GM12874 (cell line): ENCODE data around the gene IFT52.

Experiments
- CTCF ChIP-seq: IDR thresholded peaks from 2 replicates; pipeline ENCODE4 v1.5.1; 2011; ENCODE audit warnings: low read depth, mild to moderate bottlenecking, control low read depth, low read length, moderate library complexity; ENCODE audit not compliant: insufficient read depth

The IFT52 gene

GRCh38 chr20:43658723-43659419 lies 68.1 kb downstream of the IFT52 start:
- peak; percentile 31; the same call in 1 of the 2 replicates for TF ChIP-seq CTCF

GRCh38 chr20:43662943-43663655 lies 72.4 kb downstream of the IFT52 start:
- TF ChIP-seq CTCF = no peak

GRCh38 chr20:43665466-43666176 lies 74.9 kb downstream of the IFT52 start:
- TF ChIP-seq CTCF = no peak

DNA sequence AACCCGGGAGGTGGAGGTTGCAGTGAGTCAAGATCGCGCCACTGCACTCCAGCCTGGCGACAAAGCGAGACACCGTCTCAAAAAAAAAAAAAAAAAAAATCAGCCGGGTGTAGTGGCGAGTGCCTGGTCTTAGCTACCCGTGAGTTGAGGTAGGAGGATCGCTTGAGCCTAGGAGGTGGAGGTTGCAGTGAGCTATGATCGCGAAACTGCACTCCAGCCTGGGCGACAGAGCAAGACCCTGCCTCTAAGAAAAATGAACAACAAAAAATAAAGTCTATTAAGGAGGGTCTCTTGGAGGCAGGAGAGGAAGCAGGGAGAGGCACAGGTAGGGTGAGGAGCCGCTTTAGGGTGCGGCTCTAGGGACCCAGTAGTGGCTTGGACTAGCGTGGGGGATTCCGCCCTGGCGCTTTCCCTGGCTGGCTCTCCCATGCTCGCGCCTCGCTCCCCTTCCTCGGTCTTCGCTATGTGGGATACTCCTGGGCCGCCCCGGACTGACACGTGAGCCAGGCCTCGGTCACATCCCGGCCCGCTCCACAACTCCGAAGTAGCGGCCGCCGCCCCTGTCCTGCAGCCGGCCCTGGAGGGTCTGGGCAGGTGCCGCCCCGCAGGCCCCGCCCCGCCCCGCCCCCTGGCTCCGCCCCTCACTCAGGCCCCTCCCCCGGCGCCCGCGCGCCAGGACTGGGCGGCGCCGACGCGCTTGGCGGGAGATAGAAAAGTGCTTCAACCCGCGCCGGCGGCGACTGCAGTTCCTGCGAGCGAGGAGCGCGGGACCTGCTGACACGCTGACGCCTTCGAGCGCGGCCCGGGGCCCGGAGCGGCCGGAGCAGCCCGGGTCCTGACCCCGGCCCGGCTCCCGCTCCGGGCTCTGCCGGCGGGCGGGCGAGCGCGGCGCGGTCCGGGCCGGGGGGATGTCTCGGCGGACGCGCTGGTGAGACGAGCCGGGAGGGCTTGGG lies 75.9 kb downstream of the IFT52 start, which contains the start of gene MYBL2:
TSS of gene MYBL2 (plus strand) at position 739 of the 953 bp plus-strand sequence. CDS start at position 909, 170 bp downstream.
- no peak for TF ChIP-seq CTCF

- no peak for TF ChIP-seq CTCF
Observed at GRCh38 chr20:43667341-43668132, 76.8 kb downstream of the IFT52 start.

GRCh38 chr20:43669332-43669731 lies 78.6 kb downstream of the IFT52 start:
- no peak for TF ChIP-seq CTCF
